GM12865 (cell line): Measurements from ENCODE around the gene TXNDC11.
A peak's percentile ranks its signal among the peaks of the same experiment; 100 is the strongest.

ENCODE experiments used
- DNase-seq: peaks from one replicate; pipeline ENCODE4 v3.0.0; 2010; ENCODE audit warnings: low read depth
- H3K4me3 ChIP-seq: 2 replicates; pipeline ENCODE4 v1.5.1; 2011; ENCODE audit warnings: mild to moderate bottlenecking, low read depth, low read length, control low read depth
- TF ChIP-seq, protein P1 (sequence below): IDR thresholded peaks from 2 replicates; pipeline ENCODE4 v1.5.1; 2011; ENCODE audit warnings: low read length, control low read depth, low read depth, inconsistent platforms; ENCODE audit not compliant: insufficient read depth; ENCODE audit errors: missing control alignments

The TXNDC11 gene

DNA sequence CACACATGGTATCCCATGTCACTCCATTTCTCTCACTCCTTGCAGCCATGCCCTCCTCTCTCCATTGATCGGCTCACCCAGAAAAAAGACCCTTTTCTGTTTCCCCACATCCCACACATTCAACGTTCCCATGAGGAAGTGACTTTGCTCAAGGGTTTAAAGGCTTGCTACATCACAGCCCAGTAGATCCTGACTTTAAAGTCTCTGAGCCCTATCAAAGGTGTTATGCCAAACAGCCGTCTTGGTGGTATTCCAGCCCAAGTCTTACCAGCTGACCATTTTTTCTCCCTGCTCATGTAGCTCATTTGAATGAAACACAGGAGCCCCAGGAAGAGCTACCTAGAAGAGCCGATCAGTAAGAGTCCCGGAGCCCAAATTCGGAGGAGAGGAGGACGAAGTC is 7.4 kb upstream of the TXNDC11 start:
- no peak for DNase-seq
- no peak overlapping the region for H3K4me3 ChIP-seq
- TF ChIP-seq, protein P1, sequence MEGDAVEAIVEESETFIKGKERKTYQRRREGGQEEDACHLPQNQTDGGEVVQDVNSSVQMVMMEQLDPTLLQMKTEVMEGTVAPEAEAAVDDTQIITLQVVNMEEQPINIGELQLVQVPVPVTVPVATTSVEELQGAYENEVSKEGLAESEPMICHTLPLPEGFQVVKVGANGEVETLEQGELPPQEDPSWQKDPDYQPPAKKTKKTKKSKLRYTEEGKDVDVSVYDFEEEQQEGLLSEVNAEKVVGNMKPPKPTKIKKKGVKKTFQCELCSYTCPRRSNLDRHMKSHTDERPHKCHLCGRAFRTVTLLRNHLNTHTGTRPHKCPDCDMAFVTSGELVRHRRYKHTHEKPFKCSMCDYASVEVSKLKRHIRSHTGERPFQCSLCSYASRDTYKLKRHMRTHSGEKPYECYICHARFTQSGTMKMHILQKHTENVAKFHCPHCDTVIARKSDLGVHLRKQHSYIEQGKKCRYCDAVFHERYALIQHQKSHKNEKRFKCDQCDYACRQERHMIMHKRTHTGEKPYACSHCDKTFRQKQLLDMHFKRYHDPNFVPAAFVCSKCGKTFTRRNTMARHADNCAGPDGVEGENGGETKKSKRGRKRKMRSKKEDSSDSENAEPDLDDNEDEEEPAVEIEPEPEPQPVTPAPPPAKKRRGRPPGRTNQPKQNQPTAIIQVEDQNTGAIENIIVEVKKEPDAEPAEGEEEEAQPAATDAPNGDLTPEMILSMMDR = no peak

- no peak for DNase-seq
- H3K4me3 ChIP-seq = no peak overlapping the region
- TF ChIP-seq, protein P1 = no peak
Observed at GRCh38 chr16:11748404-11749254, 6.0 kb upstream of the TXNDC11 start.

DNA sequence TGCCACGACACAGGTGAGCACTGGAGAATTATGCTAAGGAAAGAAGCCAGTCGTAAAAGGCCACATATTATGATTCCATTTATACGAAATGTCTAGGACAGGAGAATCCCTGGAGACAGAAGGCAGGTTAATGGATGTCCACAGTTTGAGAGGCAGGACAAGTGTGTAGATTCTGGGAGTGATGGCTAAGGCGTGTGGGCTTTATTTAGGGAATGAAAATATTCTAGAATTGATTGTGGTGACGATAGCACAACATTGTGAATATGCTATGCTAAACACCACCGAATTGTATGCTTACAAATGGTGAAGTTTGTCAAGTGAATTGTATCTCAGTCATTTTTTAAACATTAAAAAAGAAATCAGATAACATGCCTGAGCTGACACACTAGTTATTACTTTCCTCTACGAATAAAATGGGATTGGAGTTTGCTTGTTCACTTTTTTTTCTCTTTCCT is 5.3 kb upstream of the TXNDC11 start:
- no peak overlapping the region for H3K4me3 ChIP-seq
- TF ChIP-seq, protein P1 = no peak
- DNase-seq = no peak

DNA sequence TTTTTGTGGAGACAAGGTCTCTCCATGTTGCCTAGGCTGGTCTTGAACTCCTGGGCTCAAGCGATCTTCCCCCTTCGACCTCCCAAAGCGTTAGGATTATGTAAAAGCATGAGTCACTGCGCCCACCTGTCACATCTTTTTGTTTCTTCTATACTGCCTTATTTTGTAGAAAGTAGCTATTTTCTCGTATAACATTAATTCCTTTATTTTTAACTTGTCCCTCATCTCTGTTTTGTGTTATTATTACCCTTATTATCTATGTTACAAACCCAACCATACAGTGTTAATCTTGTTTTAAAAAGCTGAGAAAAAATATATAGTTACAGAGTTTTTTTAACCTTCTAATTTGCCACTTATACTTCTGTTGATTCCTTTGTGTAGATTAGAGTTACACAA is 1.4 kb upstream of the TXNDC11 start:
- H3K4me3 ChIP-seq = peak overlapping the region; percentile 78; the same call in 1 of the 2 replicates
- TF ChIP-seq, protein P1 = no peak
- no peak for DNase-seq

DNA sequence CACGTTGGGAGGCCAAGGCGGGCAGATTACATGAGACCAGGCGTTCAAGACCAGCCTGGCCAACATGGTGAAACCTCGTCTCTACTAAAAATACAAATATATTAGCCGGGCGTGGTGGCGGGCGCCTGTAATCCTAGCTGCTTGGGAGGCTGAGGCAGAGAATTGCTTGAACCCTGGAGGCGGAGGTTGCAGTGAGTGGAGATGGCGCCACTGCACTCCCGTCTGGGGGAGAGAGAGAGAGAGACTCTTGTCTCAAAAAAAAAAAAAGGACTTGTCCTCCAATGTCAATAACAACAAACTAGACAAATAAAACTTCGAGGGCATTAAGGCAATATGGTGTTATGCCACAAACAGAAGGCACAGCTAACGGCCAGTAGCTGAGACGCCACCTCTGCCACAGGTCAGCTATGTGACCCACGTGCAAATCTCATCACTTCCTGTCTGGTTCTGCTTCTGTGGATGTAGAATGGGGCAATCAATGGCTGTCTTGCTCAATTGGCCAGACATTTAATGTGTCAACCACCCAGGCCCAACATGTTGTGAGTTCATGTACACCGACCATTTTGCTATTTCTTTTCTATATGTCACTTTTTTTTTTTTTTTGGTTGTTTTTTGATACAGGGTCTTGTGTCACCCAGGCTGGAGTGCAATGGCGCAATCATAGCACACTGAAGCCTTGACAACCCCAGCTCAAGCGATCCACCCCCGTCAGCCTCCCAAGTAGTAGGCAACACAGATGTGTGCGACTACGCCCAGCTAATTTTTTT is 834 bp upstream of the TXNDC11 start:
- TF ChIP-seq, protein P1 = no peak
- DNase-seq = peak; percentile 81
- H3K4me3 ChIP-seq = peak overlapping the region; percentile 78

GRCh38 chr16:11742093-11742535 is 543 bp downstream of the TXNDC11 start:
- DNase-seq = no peak
- peak overlapping the region; percentile 91 for H3K4me3 ChIP-seq
- TF ChIP-seq, protein P1 = no peak
